MM.1S (cell line): ENCODE data around the gene ARL5B.
"Not testable (repeated sequence)": the region's sequence is repeated elsewhere in the genome, so short reads cannot be mapped to it uniquely, and the experiment has no call there.

Experiments used
- CTCF ChIP-seq: fragments of 300-600 bp; sonication (generic); IDR thresholded peaks from 2 replicates; pipeline ENCODE4 v1.5.1; 2016; ENCODE audit warnings: antibody characterized with exemption, low read length, mixed read lengths
- EZH2 ChIP-seq: fragments of 300-600 bp; sonication (generic); optimal IDR thresholded peaks from 2 replicates; pipeline ENCODE3; 2017; ENCODE audit warnings: low read depth, mild to moderate bottlenecking, antibody characterized with exemption, low read length, mixed read lengths
- EZH2phosphoT487 ChIP-seq: fragments of 300-600 bp; sonication (generic); IDR thresholded peaks from 2 replicates; pipeline ENCODE4 v1.6.1; 2018; ENCODE audit warnings: antibody characterized with exemption, low read length

- TF ChIP-seq EZH2, CTCF, EZH2phosphoT487: not testable (repeated sequence)
Observed at GRCh38 chr10:18627452-18628018, 31.7 kb upstream of the ARL5B start.
